Measurements from ENCODE around the gene FADS3. TPM values are rescaled to one million over a fixed set of nuclear protein-coding genes. Genes with fewer than 3 reads are reported as not detected.

Gene FADS3
- total RNA-seq, 1 donor from 2014 or later: 10.1 TPM

- no peaks in the 10 kb centered on the region for H3K9me3 Mint-ChIP-seq
- H3K4me1 ChIP-seq: no peaks in the 10 kb centered on the region
- no peak overlapping the region for H3K4me3 ChIP-seq
- H3K27ac ChIP-seq: no peak overlapping the region
- H3K79me2 ChIP-seq (ENCODE audit: low read depth): no peaks in the 10 kb centered on the region
- H3K36me3 Mint-ChIP-seq: no peaks in the 10 kb centered on the region
- H3K27ac Mint-ChIP-seq: peak overlapping the region; percentile 57
- DNase-seq (ENCODE audit: low spot score): no peak
- no peaks in the 10 kb centered on the region for H3K9me3 ChIP-seq (ENCODE audit: low read depth)
- no peak overlapping the region for H3K4me3 Mint-ChIP-seq
- peaks cover 3% of the 10 kb centered on the region for H3K27me3 Mint-ChIP-seq (ENCODE audit: insufficient read depth, low read depth)
- H3K9ac ChIP-seq: no peak overlapping the region
- no peaks in the 10 kb centered on the region for H3K36me3 ChIP-seq
- no peak overlapping the region for H3K4me2 ChIP-seq
- no peak overlapping the region for H2AFZ ChIP-seq (replicated peaks)
- TF ChIP-seq EZH2 (IDR thresholded peaks at IDR 0.05) (no peak), EZH2phosphoT487 (IDR thresholded peaks at IDR 0.05) (no peak), CTCF (IDR thresholded peaks at IDR 0.05) (no peak)
- peaks cover 3% of the 10 kb centered on the region for H3F3A ChIP-seq (ENCODE audit: low read depth)
- H3K4me1 Mint-ChIP-seq: peaks cover 9% of the 10 kb centered on the region
- no peaks in the 10 kb centered on the region for H4K20me1 ChIP-seq (ENCODE audit: low read depth)
- no peaks in the 10 kb centered on the region for H3K27me3 ChIP-seq
Measured at GRCh38 chr11:61910187-61911127, 19.1 kb upstream of the FADS3 start.

- Histone ChIP-seq H3K4me1 (peaks cover 12% of the 10 kb centered on the region), H4K20me1 (ENCODE audit: low read depth) (no peaks in the 10 kb centered on the region), H3K9me3 (ENCODE audit: low read depth) (no peaks in the 10 kb centered on the region), H3K4me3 (no peak overlapping the region), H3K4me2 (no peak overlapping the region), H3K36me3 (no peaks in the 10 kb centered on the region), H3K9ac (no peak overlapping the region), H3K27me3 (no peaks in the 10 kb centered on the region), H3F3A (ENCODE audit: low read depth) (peaks cover 3% of the 10 kb centered on the region), H3K79me2 (ENCODE audit: low read depth) (no peaks in the 10 kb centered on the region), H2AFZ (replicated peaks) (no peak overlapping the region), H3K27ac (no peak overlapping the region)
- TF ChIP-seq CTCF (IDR thresholded peaks at IDR 0.05) (no peak), EZH2phosphoT487 (IDR thresholded peaks at IDR 0.05) (no peak), EZH2 (IDR thresholded peaks at IDR 0.05) (no peak)
- no peaks in the 10 kb centered on the region for H3K36me3 Mint-ChIP-seq
- no peak overlapping the region for H3K27ac Mint-ChIP-seq
- peak; percentile 32 for DNase-seq (ENCODE audit: low spot score)
- no peak overlapping the region for H3K4me3 Mint-ChIP-seq
- H3K9me3 Mint-ChIP-seq: no peaks in the 10 kb centered on the region
- peaks cover 15% of the 10 kb centered on the region for H3K4me1 Mint-ChIP-seq
- H3K27me3 Mint-ChIP-seq (ENCODE audit: insufficient read depth, low read depth): peaks cover 7% of the 10 kb centered on the region
Measured at GRCh38 chr11:61908730-61909316, 17.5 kb upstream of the FADS3 start.

GRCh38 chr11:61907871-61908729 lies 16.8 kb upstream of the FADS3 start:
- Histone ChIP-seq H3K36me3 (no peaks in the 10 kb centered on the region), H3K27me3 (no peaks in the 10 kb centered on the region), H3K79me2 (ENCODE audit: low read depth) (no peaks in the 10 kb centered on the region), H3F3A (ENCODE audit: low read depth) (peaks cover 3% of the 10 kb centered on the region), H4K20me1 (ENCODE audit: low read depth) (no peaks in the 10 kb centered on the region), H2AFZ (replicated peaks) (no peak overlapping the region), H3K4me1 (peaks cover 12% of the 10 kb centered on the region), H3K9ac (no peak overlapping the region), H3K9me3 (ENCODE audit: low read depth) (no peaks in the 10 kb centered on the region), H3K4me3 (no peak overlapping the region), H3K4me2 (no peak overlapping the region), H3K27ac (no peak overlapping the region)
- Mint-ChIP-seq H3K9me3 (no peaks in the 10 kb centered on the region), H3K36me3 (no peaks in the 10 kb centered on the region), H3K27me3 (ENCODE audit: insufficient read depth, low read depth) (peaks cover 8% of the 10 kb centered on the region), H3K4me1 (peaks cover 15% of the 10 kb centered on the region), H3K4me3 (no peak overlapping the region), H3K27ac (peak overlapping the region; percentile 57)
- TF ChIP-seq EZH2phosphoT487 (IDR thresholded peaks at IDR 0.05): no peak
- TF ChIP-seq EZH2 (IDR thresholded peaks at IDR 0.05): no peak
- TF ChIP-seq CTCF (IDR thresholded peaks at IDR 0.05): no peak
- DNase-seq (ENCODE audit: low spot score): no peak
